Cardiac fibroblast (primary cell): Measurements from ENCODE around the gene ZMYND8.
"Not testable (repeated sequence)": the region's sequence is repeated elsewhere in the genome, so short reads cannot be mapped to it uniquely, and the experiment has no call there.

ENCODE experiments used
- DNase-seq, 2 donors: peaks; one replicate each; pipeline versions ENCODE4 v3.0.0 to v3.0.0-alpha.2; 2010; ENCODE audit warnings: low read depth in 2 of 2
- H3K4me3 ChIP-seq, 2 donors: replicated peaks in 1 of 2; 1 replicate in 1 of 2; 2 replicates in 1 of 2; pipeline ENCODE4 v1.5.1; 2011; ENCODE audit warnings: low read depth in 2 of 2, low read length in 2 of 2, mild to moderate bottlenecking in 2 of 2, moderate library complexity in 1 of 2
- CTCF ChIP-seq: IDR thresholded peaks from one replicate; pipeline ENCODE4 v1.5.1; 2011; ENCODE audit warnings: low read depth, mild to moderate bottlenecking, low read length, inconsistent platforms

ZMYND8 gene

GRCh38 chr20:47392721-47393073 is 36.2 kb upstream of the ZMYND8 start:
- no peak for TF ChIP-seq CTCF
- no peak overlapping the region for H3K4me3 ChIP-seq
- DNase-seq = peak in 1 of 2 donors; percentile 79

GRCh38 chr20:47392015-47392720 is 35.7 kb upstream of the ZMYND8 start:
- peak overlapping the region in 1 of 2 donors; percentile 16 for H3K4me3 ChIP-seq
- TF ChIP-seq CTCF = no peak
- peak; percentile 91 to 99 for DNase-seq

- no peak for TF ChIP-seq CTCF
- no peak for DNase-seq
- no peak overlapping the region for H3K4me3 ChIP-seq
Observed at GRCh38 chr20:47391276-47392010, 34.9 kb upstream of the ZMYND8 start.

GRCh38 chr20:47389867-47390347 is 33.4 kb upstream of the ZMYND8 start:
- peak; percentile 50 to 90 for DNase-seq
- no peak overlapping the region for H3K4me3 ChIP-seq
- TF ChIP-seq CTCF = no peak

GRCh38 chr20:47385968-47386367 is 29.5 kb upstream of the ZMYND8 start:
- DNase-seq = not testable (repeated sequence)

GRCh38 chr20:47382746-47383415 is 26.4 kb upstream of the ZMYND8 start:
- peak in 1 of 2 donors; percentile 18 for DNase-seq
- TF ChIP-seq CTCF = no peak
- H3K4me3 ChIP-seq = no peak overlapping the region

More at GRCh38 chr20:47385968-47386367, 29.5 kb upstream of the ZMYND8 start:
- not testable (repeated sequence) for H3K4me3 ChIP-seq

- DNase-seq = peak; percentile 34 to 50
- H3K4me3 ChIP-seq = no peak overlapping the region
- no peak for TF ChIP-seq CTCF
Observed at GRCh38 chr20:47380481-47380880, 24.0 kb upstream of the ZMYND8 start.
